ENCODE measurements around the gene CTXN1.

The CTXN1 gene

GRCh38 chr19:7897292-7897691 is 28.6 kb downstream of the CTXN1 start:
- TF ChIP-seq GATA3 (IDR thresholded peaks at IDR 0.05; ENCODE audit: low read depth, low read length), result no peak
- no peak for TF ChIP-seq GATA2 (IDR thresholded peaks at IDR 0.05; ENCODE audit: low read depth, low read length)

GRCh38 chr19:7895565-7895964 is 30.4 kb downstream of the CTXN1 start:
- TF ChIP-seq GATA3 (IDR thresholded peaks at IDR 0.05; ENCODE audit: low read depth, low read length), result no peak
- TF ChIP-seq GATA2 (IDR thresholded peaks at IDR 0.05; ENCODE audit: low read depth, low read length), result no peak

- no peak for TF ChIP-seq GATA3 (IDR thresholded peaks at IDR 0.05; ENCODE audit: low read depth, low read length)
These were observed 31.2 kb downstream of the CTXN1 start for GRCh38 chr19:7894612-7895309.

GRCh38 chr19:7888826-7889217 is 37.1 kb downstream of the CTXN1 start:
- no peak for TF ChIP-seq GATA3 (IDR thresholded peaks at IDR 0.05; ENCODE audit: low read depth, low read length)
- TF ChIP-seq GATA2 (IDR thresholded peaks at IDR 0.05; ENCODE audit: low read depth, low read length), result no peak

GRCh38 chr19:7888145-7888825 is 37.6 kb downstream of the CTXN1 start, which contains the start of gene LRRC8E:
Gene LRRC8E, plus strand, starts transcription at chr19:7888510. Its CDS starts 7,094 bp downstream, at chr19:7895604.
- TF ChIP-seq GATA2 (IDR thresholded peaks at IDR 0.05; ENCODE audit: low read depth, low read length), result no peak
- TF ChIP-seq GATA3 (IDR thresholded peaks at IDR 0.05; ENCODE audit: low read depth, low read length), result no peak

DNA sequence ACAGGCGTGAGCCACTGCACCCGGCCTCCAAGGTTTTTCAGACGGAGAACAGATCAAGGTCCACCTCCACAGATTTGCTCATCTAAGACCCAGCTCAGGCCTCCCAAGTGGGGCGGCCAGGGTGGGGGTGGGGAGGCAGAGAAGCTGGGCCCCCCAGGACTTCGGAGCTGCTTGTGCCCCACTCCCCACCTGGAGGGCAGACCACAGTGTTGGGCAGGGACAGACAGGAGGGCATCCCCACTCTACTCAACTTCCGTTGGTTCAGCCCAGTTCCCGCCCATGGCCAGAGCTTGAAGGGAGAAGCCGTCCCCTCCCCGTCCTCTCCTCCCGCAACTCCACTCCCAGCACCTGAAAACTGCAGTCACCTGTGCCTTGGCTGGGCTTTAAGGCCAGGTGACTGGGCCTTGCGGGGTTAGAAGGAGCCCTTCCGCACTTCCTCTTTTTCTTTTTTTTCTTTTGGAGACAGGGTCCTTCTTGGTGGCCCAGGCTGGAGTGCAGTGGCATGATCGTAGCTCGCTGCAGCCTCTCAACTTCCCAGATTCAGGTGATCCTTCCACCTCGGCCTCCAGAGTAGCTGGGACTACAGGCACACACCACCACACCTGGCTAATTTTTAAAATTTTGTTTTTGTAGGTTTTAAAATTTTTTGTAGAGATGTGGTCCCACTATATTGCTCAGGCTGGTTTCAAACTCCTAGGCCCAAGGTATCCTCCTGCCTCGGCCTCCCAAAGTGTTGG is 38.4 kb downstream of the CTXN1 start:
- TF ChIP-seq GATA2 (IDR thresholded peaks at IDR 0.05; ENCODE audit: low read depth, low read length), result no peak
- TF ChIP-seq GATA3 (IDR thresholded peaks at IDR 0.05; ENCODE audit: low read depth, low read length), result no peak

DNA sequence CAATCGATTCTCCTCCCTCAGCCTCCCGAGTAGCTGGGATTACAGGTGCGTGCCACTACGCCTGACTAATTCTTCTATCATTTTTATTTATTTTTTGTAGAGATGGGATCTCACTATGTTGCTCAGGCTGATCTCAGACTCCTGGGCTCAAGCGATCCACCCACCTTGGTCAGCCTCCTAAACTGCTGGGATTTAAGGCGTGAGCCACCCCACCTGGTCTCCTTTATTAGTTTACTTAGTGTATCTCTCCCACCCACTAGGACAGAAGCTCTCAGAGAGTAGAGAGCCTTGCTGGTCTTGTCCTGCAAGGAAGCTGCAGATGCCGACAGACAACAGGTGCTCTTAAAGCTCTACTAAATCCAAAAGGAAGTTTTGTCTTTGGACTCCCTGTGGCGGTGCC is 40.1 kb downstream of the CTXN1 start:
- TF ChIP-seq GATA3 (IDR thresholded peaks at IDR 0.05; ENCODE audit: low read depth, low read length), result no peak

DNA sequence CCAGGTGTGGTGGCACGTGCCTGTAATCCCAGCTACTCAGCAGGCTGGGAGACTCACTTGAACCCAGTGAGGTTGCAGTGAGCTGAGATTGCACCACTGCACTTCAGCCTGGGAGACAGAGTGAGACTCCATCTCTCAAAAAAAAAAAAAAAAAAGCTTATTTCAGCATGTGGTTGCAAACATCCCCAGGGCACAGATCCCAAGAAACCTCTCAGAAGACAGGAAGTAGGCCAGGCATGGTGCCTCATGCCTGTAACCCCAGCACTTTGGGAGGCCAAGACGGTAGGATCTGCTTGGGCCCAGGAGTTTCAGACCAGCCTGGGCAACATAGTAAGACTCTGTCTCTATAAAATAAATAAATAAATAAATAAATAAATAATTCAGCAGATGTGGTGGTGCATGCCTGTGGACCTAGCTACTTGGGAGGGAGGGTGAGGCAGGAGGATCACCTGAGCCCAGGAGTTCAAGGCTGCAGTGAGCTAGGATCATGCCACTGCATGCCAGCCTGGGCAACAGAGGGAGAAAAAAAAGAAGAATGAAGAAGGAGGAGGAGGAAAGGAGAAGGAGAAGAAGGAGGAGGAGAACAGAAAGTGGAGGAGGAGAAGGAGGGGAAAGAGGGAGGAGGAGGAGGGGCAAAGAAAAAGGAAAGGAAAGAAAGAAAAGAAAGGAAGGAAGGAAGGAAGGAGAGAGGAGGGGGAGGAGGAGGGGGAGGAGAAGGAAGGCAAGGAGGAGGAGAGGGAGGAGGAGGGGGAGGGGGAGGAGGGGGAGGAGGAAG is 42.0 kb downstream of the CTXN1 start:
- TF ChIP-seq GATA3 (IDR thresholded peaks at IDR 0.05; ENCODE audit: low read depth, low read length) (no peak), GATA2 (IDR thresholded peaks at IDR 0.05; ENCODE audit: low read depth, low read length) (no peak)

- TF ChIP-seq GATA3 (IDR thresholded peaks at IDR 0.05; ENCODE audit: low read depth, low read length) (no peak), GATA2 (IDR thresholded peaks at IDR 0.05; ENCODE audit: low read depth, low read length) (no peak)
These were observed 42.8 kb downstream of the CTXN1 start for GRCh38 chr19:7883105-7883504.

DNA sequence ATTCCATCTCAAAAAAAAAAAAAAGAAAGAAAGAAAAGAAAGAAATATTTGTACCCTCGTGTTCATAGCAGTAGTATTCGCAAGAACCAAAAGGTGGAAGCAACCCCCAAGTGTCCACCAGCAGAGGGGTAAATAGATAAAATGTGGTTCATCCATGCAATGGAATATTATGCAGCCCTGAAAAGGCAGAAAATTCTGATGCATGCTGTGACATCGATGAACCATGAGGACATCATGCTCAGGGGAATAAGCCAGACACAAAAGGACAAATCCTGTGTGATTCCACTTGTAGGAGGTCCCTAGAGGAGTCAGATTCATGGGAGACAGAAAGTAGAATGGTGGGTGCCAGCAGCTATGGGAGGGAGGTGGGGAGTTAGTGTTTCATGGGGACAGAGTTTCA is 44.0 kb downstream of the CTXN1 start:
- no peak for TF ChIP-seq GATA2 (IDR thresholded peaks at IDR 0.05; ENCODE audit: low read depth, low read length)

- TF ChIP-seq GATA3 (IDR thresholded peaks at IDR 0.05; ENCODE audit: low read depth, low read length), result no peak
- no peak for TF ChIP-seq GATA2 (IDR thresholded peaks at IDR 0.05; ENCODE audit: low read depth, low read length)
These were observed 46.1 kb downstream of the CTXN1 start for GRCh38 chr19:7879836-7880235.

- no peak for TF ChIP-seq GATA2 (IDR thresholded peaks at IDR 0.05; ENCODE audit: low read depth, low read length)
- TF ChIP-seq GATA3 (IDR thresholded peaks at IDR 0.05; ENCODE audit: low read depth, low read length), result no peak
These were observed 46.7 kb downstream of the CTXN1 start for GRCh38 chr19:7879111-7879807.

DNA sequence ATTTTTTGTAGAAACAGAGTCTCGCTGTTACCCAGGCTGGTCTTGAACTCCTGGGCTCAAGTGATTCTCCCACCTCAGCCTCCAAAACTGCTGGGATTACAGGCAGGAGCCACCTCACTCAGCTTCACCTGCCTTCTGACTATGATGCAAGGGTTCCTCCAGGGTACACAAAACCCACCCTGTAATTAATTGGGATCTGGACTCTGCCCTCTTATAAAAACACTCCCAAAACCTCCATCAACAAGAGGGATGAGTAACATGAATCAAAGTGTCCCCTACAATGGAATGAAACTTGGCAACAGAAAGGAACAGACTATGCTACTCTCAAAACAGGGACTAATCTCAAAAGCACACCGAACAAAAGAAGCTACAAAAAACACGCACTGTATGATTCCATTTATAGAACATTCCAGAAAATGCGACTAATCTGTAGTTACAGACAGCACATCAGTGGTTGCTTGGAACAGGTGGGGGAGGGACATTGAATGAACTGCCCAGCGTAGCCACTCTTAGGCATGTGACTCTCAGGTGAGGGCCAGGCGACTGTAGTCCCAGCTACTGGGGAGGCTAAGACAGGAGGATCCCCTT is 48.6 kb downstream of the CTXN1 start:
- TF ChIP-seq GATA3 (IDR thresholded peaks at IDR 0.05; ENCODE audit: low read depth, low read length) (no peak), GATA2 (IDR thresholded peaks at IDR 0.05; ENCODE audit: low read depth, low read length) (no peak)
